Vagina (tissue), 2 donors: ENCODE results near the gene SETD4.

Source experiments
- CTCF ChIP-seq, 3 experiments: fragments of 450-650 bp in 2 of 3; fragments of 200-600 bp in 1 of 3; sonication (generic) in 1 of 3; IDR thresholded peaks; one replicate each; pipeline ENCODE4 v1.5.1; 2017 to 2019; ENCODE audit warnings: antibody characterized with exemption in 3 of 3, mild to moderate bottlenecking in 2 of 3, moderate library complexity in 2 of 3
- POLR2A ChIP-seq, 2 donors: fragments of 450-650 bp; IDR thresholded peaks; one replicate each; pipeline ENCODE4 v1.6.1; 2017; ENCODE audit warnings: antibody characterized with exemption in 2 of 2, mild to moderate bottlenecking in 2 of 2, moderate library complexity in 2 of 2

GRCh38 chr21:36076878-36077655 lies 16.7 kb upstream of the SETD4 start:
- TF ChIP-seq CTCF (IDR thresholded peaks at IDR 0.05) = no peak
- TF ChIP-seq POLR2A (IDR thresholded peaks at IDR 0.05) = no peak
